SK-N-MC (cell line): ENCODE measurements around the gene EPAS1.

Experiments used
- DNase-seq: peaks from one replicate; pipeline ENCODE4 v3.0.0-alpha.2; 2011; ENCODE audit warnings: low read depth, low spot score
- H3K27ac ChIP-seq: fragments of 200-600 bp; sonication (generic); 2 replicates; pipeline ENCODE4 v1.5.1; 2016; ENCODE audit warnings: mixed run types
- H3K36me3 ChIP-seq: fragments of 200-600 bp; sonication (generic); 2 replicates; pipeline ENCODE4 v1.6.1; 2017; ENCODE audit warnings: antibody characterized with exemption, low read length, mixed read lengths; ENCODE audit not compliant: insufficient read depth
- H3K4me3 ChIP-seq: fragments of 200-600 bp; sonication (generic); 2 replicates; pipeline ENCODE4 v1.5.1; 2016
- H3K9ac ChIP-seq: fragments of 200-600 bp; sonication (generic); 2 replicates; pipeline ENCODE4 v1.8.0; 2017; ENCODE audit warnings: mixed run types, mixed read lengths; ENCODE audit not compliant: insufficient read length
- H3K9me3 ChIP-seq: fragments of 200-600 bp; sonication (generic); 2 replicates; pipeline ENCODE4 v1.6.1; 2017; ENCODE audit warnings: low read depth, mild to moderate bottlenecking, antibody characterized with exemption, low read length, moderate library complexity, mixed read lengths
- EZH2 ChIP-seq: fragments of 200-600 bp; sonication (generic); IDR thresholded peaks from one replicate; pipeline ENCODE4 v1.6.1; 2017; ENCODE audit warnings: antibody characterized with exemption
- FOXP2 ChIP-seq: optimal IDR thresholded peaks from 2 replicates; pipeline ENCODE3; 2011; ENCODE audit warnings: mild to moderate bottlenecking, moderate library complexity; ENCODE audit not compliant: insufficient read depth; ENCODE audit errors: extremely low read length, control extremely low read depth
- POLR2AphosphoS5 ChIP-seq: IDR thresholded peaks from 2 replicates; pipeline ENCODE4 v1.6.1; 2012; ENCODE audit warnings: mild to moderate bottlenecking, low read depth, low read length, borderline replicate concordance

EPAS1 gene

GRCh38 chr2:46268196-46268595, 29.0 kb upstream of the EPAS1 start:
- DNase-seq, result no peak
- Histone ChIP-seq H3K27ac (no peak overlapping the region), H3K9ac (no peak overlapping the region), H3K9me3 (no peaks in the 10 kb centered on the region), H3K4me3 (no peak overlapping the region), H3K36me3 (no peaks in the 10 kb centered on the region)
- no peak for TF ChIP-seq FOXP2
- TF ChIP-seq POLR2AphosphoS5, result no peak
- TF ChIP-seq EZH2, result no peak

- Histone ChIP-seq H3K9ac (no peak overlapping the region), H3K4me3 (no peak overlapping the region), H3K27ac (no peak overlapping the region), H3K9me3 (no peaks in the 10 kb centered on the region), H3K36me3 (no peaks in the 10 kb centered on the region)
- no peak for TF ChIP-seq FOXP2
- no peak for TF ChIP-seq POLR2AphosphoS5
- no peak for TF ChIP-seq EZH2
- no peak for DNase-seq
These were observed 28.2 kb upstream of the EPAS1 start for GRCh38 chr2:46269001-46269400.

GRCh38 chr2:46269544-46270273, 27.5 kb upstream of the EPAS1 start:
- H3K9ac ChIP-seq, result no peak overlapping the region
- no peak for DNase-seq
- H3K9me3 ChIP-seq, result no peaks in the 10 kb centered on the region
- no peak overlapping the region for H3K4me3 ChIP-seq
- TF ChIP-seq POLR2AphosphoS5 (no peak), EZH2 (no peak), FOXP2 (no peak)
- H3K36me3 ChIP-seq, result no peaks in the 10 kb centered on the region
- H3K27ac ChIP-seq, result no peak overlapping the region

- TF ChIP-seq FOXP2 (no peak), POLR2AphosphoS5 (no peak), EZH2 (no peak)
- Histone ChIP-seq H3K9ac (no peak overlapping the region), H3K9me3 (no peaks in the 10 kb centered on the region), H3K36me3 (no peaks in the 10 kb centered on the region), H3K27ac (no peak overlapping the region), H3K4me3 (no peak overlapping the region)
- DNase-seq, result no peak
These were observed 26.8 kb upstream of the EPAS1 start for GRCh38 chr2:46270384-46270783.

GRCh38 chr2:46273225-46273863, 23.9 kb upstream of the EPAS1 start:
- DNase-seq, result no peak
- TF ChIP-seq POLR2AphosphoS5 (no peak), FOXP2 (no peak)
- no peaks in the 10 kb centered on the region for H3K9me3 ChIP-seq
- H3K9ac ChIP-seq, result no peak overlapping the region
- no peak overlapping the region for H3K27ac ChIP-seq
- H3K36me3 ChIP-seq, result no peaks in the 10 kb centered on the region
- no peak overlapping the region for H3K4me3 ChIP-seq

- H3K9me3 ChIP-seq, result no peaks in the 10 kb centered on the region
- no peak for DNase-seq
- no peak overlapping the region for H3K27ac ChIP-seq
These were observed 23.3 kb upstream of the EPAS1 start for GRCh38 chr2:46273919-46274318.

GRCh38 chr2:46274586-46274985, 22.6 kb upstream of the EPAS1 start:
- Histone ChIP-seq H3K9me3 (no peaks in the 10 kb centered on the region), H3K36me3 (no peaks in the 10 kb centered on the region), H3K9ac (no peak overlapping the region), H3K27ac (no peak overlapping the region), H3K4me3 (no peak overlapping the region)
- TF ChIP-seq EZH2, result no peak
- TF ChIP-seq FOXP2, result no peak
- no peak for DNase-seq

More at GRCh38 chr2:46273919-46274318, 23.3 kb upstream of the EPAS1 start:
- Histone ChIP-seq H3K36me3 (no peaks in the 10 kb centered on the region), H3K4me3 (no peak overlapping the region), H3K9ac (no peak overlapping the region)
- no peak for TF ChIP-seq POLR2AphosphoS5
- TF ChIP-seq EZH2, result no peak
- no peak for TF ChIP-seq FOXP2

GRCh38 chr2:46275995-46276394, 21.2 kb upstream of the EPAS1 start:
- TF ChIP-seq POLR2AphosphoS5 (peak; percentile 54), FOXP2 (no peak), EZH2 (no peak)
- Histone ChIP-seq H3K9me3 (no peaks in the 10 kb centered on the region), H3K4me3 (peak overlapping the region; percentile 73), H3K9ac (no peak overlapping the region), H3K27ac (no peak overlapping the region), H3K36me3 (no peaks in the 10 kb centered on the region)
- no peak for DNase-seq

GRCh38 chr2:46276642-46277041, 20.6 kb upstream of the EPAS1 start:
- Histone ChIP-seq H3K4me3 (peak overlapping the region; percentile 73; the same call in 1 of the 2 replicates), H3K9ac (no peak overlapping the region), H3K9me3 (no peaks in the 10 kb centered on the region), H3K36me3 (no peaks in the 10 kb centered on the region), H3K27ac (no peak overlapping the region)
- no peak for DNase-seq
- TF ChIP-seq FOXP2 (no peak), POLR2AphosphoS5 (no peak), EZH2 (no peak)
